ENCODE results near the gene AKR7A3. TPM values are rescaled to one million over a fixed set of nuclear protein-coding genes. Genes with fewer than 3 reads are reported as not detected.
"Not testable (repeated sequence)": the region's sequence is repeated elsewhere in the genome, so short reads cannot be mapped to it uniquely, and the experiment has no call there.

AKR7A3 gene
- total RNA-seq, result not detected
- long read RNA-seq, partial matches to known transcripts, result 0 of 1 reads
- long read RNA-seq, other reads (novel, unspliced or antisense), result 0 of 1 reads

DNA sequence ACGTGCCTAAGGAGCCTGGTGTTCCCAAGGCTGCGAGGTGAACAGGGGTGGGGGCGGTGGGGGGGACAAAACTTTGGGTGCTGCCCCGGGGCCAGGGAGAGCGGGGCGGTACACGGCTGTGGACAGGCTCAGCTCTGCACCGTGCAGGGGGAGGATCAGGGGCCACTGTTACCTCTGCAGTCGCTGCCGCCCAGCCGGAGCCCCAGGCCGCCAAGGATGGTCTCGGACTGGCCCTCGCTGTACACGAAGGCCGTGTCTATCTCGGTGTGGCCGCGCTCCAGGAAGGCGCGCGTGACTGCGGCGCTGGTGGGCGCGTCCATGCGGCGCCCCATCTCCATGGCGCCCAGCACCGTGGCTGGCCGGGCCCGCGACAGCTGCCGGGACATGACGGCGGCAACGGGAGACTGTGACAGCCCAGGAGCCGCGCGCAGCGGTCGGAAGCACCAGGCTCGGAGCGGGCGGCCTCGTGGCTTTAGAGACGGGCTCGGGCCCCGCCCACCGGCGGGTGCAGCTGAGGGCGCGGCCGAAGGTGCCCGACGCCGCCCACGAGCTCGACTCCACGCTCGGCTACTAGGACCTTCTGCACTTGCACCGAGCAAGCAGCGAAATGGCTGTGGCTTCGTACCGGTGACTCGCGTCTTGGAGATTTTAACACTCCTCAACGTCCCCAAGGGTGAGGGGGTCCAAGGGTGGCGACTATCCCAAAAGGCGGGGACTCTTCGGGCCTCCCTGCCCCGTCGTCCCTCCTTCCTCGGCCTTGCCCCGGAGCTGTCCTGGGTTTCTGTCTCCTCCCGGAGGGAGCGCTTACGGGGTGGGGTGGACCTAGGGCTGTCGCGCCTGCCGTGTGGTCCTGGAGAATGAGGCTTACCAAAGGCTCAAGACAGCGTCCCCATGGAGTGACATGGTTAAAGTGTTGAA is at the start of gene AKR7A3:
TSS of gene AKR7A3 (minus strand) at position 447 of the 918 bp plus-strand sequence. CDS start at position 386, 61 bp downstream.
- ATAC-seq (ENCODE audit: poor library complexity) (peak; percentile 92), DNase-seq (peak; percentile 74)
- intact Hi-C loops (cut with DNase I), result not testable (repeated sequence)

DNA sequence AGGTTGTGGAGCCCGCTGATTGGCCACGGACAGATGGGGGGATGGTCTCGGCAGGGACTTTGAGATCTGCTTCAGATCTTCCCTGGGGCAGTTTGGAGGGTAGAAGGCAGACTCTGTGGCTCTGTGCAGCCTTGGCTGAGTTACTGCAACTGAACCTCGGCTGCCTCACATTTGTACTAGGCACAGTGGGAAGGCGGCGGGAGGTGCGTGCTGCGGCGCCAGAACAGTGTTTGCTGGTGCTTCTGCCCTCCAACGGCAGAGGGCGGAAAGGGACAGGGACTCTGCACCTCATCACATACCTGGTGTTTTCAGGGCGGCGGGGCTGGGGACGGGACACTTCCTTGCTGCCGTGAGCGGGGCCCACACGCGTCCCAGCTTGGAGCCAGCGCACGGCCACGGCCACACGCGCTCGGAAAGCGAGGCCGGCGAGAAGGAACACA is 49.8 kb upstream of the AKR7A3 start:
- ATAC-seq (ENCODE audit: poor library complexity) (no peak), DNase-seq (peak; percentile 41)
- intact Hi-C loops (cut with DNase I), result no loop called here

DNA sequence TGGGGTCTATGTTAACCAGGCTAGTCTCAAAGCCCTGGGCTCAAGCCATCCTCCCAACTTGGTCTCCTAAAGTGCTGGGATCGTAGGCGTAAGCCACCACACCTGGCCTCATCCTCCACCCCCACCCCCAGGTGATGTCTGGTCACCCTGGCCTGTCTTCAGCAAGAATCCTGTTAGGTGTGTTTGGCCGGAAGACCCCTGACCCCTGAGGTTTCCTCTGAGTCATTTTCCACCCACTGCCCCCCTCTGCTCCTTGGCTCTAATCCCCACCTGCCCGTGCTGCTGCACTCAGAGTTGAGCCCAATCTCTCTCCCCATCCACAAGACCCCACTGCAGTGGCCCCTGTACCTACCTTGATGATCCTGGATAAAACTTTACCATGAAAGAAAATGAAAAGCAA is 48.7 kb upstream of the AKR7A3 start:
- ATAC-seq (ENCODE audit: poor library complexity), result no peak
- intact Hi-C loops (cut with DNase I), result no loop called here
- no peak for DNase-seq

DNA sequence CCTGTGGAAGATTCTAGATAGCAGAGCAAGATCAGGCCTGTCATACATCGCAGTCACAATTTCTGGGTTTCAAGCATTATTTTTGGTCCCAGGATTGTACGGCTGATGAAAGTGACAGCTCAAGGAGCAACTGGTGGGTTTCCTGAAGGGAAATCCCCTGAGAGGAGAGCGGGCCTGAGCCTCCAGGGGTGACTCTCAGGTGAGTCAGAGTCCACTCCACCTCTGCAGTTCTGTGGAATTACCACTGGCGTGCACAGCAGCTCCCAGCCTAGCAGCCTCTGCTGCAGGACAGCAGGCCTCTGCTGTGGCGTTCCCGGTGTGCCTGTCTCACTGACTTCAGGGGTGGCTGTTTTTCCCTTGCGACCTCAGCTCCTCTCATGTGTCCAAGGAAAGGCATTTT is 48.0 kb upstream of the AKR7A3 start:
- DNase-seq (peak; percentile 41), ATAC-seq (ENCODE audit: poor library complexity) (no peak)
- intact Hi-C loops (cut with DNase I), result no loop called here

DNA sequence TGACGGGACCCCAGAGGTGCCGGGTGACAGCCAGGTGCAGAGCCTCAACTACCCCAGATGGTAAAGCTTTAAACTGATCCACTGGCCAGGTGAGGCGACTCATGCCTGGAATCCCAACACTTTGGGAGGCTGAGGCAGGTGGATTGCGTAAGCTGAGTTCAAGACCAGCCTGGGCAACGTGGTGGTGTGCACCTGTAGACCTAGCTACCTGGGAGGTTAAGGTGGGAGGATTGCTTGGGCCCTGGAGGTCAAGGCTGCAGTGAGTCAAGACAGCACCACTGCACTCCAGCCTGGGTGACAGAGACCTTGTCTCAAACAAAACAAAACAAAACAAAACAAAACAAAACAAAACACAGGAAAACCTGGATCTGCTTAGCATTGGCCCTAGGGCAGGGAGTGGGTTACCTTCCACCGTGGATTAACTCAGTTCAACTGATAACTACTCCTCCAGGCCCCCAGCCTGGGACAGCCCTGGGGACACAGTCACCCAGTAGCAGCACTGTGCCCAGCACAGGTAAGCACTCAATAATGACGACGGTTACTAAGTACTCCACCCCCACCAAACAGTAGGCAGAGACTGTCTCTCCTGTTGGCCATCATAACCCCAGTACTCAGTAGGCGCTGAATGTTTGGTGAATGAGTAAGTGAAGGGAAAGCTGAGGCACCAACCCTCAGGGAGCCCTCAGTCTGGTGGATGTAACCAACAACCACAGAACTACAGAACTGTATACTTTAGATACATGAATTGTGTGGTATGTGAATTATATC is 45.2 kb upstream of the AKR7A3 start:
- intact Hi-C loops (cut with DNase I), result no loop called here
- DNase-seq (peak; percentile 30), ATAC-seq (ENCODE audit: poor library complexity) (no peak)

DNA sequence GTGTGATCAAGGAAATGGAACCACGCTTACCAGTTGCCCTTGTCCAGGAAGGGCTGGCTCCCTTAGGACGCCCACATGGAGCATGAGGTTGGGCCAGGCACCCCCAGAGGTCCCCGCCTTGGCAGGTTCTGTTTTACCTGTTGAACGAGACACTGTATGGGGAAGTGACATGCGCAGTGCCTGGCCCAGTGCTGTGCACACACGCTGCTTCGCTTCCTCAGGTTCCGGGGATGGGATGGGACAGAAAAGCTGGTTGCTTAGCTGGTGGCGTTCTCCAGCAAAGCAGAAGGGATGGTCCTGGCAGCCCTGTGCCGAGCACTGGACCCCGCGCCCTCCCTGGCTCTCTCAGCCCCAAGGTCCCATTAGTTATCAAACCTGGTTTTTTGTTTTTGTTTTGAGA is 44.3 kb upstream of the AKR7A3 start:
- intact Hi-C loops (cut with DNase I), result no loop called here

DNA sequence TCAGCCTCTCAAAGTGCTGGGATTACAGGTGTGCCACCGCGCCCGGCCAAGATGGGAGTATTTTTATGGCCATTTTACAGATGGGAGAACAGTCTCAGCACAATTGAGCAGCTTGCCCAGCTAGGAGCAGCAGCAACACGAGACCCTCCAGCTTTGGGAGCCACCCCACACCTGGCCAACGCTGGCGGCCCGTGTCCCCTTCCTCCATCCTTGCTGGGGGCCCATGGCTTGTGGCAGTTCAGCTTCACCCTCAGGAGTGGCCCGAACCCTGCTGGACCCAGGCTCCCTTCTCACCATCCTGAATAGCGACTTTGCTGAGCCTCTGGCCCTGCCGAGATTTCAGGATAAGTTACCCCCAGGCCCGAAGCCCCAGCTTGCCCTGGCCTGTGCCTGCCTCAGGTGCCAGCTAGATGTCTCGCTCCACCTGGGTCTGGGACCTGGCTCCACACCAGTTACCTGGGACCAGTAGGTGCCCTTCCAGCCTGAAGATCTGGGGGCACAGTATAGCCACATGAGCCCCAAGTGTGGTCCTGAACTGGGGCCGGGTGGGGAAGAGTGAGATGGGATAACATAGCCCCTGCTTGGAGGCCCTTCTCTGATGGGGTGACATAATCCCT is 42.8 kb upstream of the AKR7A3 start:
- ATAC-seq (ENCODE audit: poor library complexity) (no peak), DNase-seq (no peak)
- intact Hi-C loops (cut with DNase I), result no loop called here

More for the DNA sequence above, 44.3 kb upstream of the AKR7A3 start:
- ATAC-seq (ENCODE audit: poor library complexity) (no peak), DNase-seq (peak; percentile 38)

DNA sequence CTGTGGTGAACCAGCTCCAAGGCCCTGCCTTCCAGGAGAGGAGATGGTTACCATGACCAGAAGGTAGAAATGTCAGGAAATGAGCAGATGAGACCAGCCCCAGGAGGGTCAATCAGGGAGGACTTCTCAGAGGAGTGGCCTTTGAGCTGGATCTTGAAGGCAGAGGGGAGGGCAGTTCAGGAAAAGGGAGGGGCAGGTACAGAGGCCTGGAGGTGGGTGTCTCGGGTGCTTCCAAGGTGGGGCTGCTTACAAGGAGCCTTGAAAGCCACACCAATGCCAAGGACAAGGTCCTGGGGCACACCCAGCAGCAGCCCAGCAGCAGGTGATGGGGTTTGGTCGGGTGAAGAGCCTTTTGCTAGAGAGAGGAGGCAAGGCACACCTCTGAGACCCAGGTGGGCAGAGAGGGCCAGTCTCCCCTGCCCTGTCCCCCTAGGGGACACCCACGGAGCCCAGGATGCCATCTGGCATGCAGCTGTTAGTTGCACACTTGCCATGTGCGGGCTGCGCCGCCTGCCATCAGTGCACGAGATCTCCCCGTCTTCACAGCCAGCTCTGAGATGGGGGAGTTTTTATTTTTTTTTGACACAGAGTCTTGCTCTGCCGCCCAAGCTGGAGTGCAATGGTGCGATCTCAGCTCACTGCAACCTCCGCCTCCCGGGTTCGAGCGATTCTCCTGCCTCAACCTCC is 42.0 kb upstream of the AKR7A3 start:
- no peak for DNase-seq
- intact Hi-C loops (cut with DNase I), result no loop called here
- ATAC-seq (ENCODE audit: poor library complexity), result no peak

DNA sequence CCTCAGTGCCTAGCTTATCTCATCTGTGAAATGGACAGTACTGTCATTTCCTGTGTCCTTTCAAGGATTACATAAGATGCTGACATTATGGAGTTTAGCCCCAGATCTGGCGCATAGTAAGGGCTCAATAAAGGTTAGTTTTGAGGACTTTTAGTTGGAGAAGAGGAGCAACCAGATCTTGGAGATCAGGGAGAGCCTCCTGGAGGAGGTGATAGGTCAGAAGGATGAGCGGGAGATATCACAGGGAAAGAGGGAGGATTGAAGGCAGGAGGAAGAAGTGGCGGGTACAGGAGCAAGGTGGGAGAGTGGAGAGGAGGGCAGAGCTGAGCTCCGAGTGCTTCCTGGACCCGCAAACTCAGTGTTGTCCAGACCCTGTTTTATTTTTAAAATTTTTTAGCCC is 41.0 kb upstream of the AKR7A3 start:
- DNase-seq (no peak), ATAC-seq (ENCODE audit: poor library complexity) (no peak)
- intact Hi-C loops (cut with DNase I), result no loop called here

DNA sequence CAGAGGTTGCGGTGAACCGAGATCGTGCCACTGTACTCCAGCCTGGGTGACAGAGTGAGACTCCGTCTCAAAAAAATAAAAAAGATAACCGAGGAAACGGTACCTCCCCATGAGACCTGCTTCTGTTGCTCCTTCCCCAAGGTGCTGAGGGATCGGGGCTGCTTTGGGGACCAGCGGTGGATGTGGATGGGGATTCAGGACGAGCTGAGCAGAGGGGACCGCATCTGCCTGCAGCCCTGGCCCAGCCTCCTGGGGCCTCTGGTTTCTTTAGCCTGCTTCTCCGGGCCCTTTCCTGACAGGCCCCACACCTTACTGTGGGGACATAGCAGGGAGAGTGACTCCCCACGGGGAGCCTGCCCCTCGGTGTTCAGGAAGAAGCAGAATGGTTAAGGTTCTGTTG is 40.6 kb upstream of the AKR7A3 start:
- ATAC-seq (ENCODE audit: poor library complexity) (no peak), DNase-seq (peak; percentile 22)
- intact Hi-C loops (cut with DNase I), result no loop called here

DNA sequence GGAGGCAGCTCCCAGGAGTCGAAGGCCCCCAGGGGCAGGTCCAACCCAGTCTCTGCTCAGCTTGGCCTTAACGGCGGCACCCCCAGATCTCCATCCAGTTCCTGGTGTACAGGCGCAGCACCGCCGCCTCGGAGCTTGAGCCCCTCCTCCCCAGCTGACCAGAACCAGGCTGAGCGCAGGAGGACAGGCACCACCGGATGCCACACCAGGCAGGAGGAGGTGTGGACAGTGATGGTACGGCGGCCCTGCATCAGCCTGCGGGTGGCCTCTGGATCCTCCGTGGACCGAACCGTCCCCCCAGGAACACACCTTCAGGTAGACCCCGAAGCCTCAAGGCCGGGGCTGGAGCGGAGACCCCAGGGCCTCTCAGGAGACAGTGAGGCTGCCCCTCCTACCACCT is 39.9 kb upstream of the AKR7A3 start:
- DNase-seq (peak; percentile 27), ATAC-seq (ENCODE audit: poor library complexity) (no peak)
- intact Hi-C loops (cut with DNase I), result no loop called here

DNA sequence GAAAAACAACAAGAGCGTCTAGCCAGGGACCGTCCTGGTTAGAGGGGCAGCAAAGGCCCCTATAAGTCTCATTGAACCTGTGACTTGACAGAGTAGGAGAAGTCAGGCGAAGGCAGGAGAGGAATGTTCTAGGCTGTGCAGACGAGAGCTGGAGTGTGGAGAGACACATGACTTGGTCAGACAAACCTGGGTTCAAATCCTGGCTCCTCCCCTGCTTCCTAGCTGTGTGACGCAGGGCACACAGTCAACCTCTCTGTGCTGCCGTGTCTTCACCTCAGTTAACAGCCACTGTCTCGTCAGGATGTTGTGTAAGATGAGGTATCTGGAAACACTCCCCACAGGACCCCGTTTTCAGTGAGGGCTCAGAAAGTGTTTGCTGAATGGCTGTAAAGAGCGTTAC is 39.2 kb upstream of the AKR7A3 start:
- ATAC-seq (ENCODE audit: poor library complexity), result no peak
- intact Hi-C loops (cut with DNase I), result no loop called here
- DNase-seq, result no peak

DNA sequence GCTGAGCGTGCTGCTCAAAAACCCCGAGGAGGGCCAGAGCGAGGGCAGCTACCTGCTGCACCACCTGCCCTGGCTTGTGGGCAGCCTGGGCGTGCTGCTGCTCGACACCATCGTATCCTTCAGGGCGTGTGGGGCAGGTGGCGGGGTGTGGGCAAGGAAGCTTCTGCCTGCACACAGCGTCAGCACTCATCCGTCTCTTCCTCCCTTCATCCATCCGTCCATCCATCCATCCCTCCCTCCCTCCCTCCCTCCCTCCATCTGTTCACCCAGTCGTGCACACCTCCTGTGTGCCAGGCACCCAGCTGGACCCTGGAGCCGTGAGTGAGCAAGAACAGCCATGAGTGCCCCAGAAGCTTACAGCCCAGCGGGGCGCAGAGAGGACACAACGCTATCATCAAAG is 38.7 kb upstream of the AKR7A3 start:
- DNase-seq, result peak; percentile 22
- ATAC-seq (ENCODE audit: poor library complexity), result no peak
- intact Hi-C loops (cut with DNase I), result no loop called here

DNA sequence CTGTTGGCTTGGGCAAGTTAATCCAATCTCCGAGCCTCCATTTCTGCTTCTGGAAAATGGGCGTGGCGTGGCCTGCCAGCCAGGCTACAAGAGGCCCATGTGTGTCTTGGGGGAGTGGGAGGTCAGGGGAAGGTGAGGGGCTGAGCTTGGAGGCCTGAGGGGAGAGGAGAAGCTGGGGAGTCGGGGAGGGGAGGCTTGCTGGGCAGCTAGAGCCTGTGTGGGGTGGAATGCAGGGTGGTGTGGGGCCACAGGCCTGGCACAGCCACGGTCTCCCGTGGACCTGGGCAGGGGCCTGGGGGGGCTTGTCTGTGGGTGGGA is 38.1 kb upstream of the AKR7A3 start:
- DNase-seq (no peak), ATAC-seq (ENCODE audit: poor library complexity) (no peak)
- intact Hi-C loops (cut with DNase I), result no loop called here

DNA sequence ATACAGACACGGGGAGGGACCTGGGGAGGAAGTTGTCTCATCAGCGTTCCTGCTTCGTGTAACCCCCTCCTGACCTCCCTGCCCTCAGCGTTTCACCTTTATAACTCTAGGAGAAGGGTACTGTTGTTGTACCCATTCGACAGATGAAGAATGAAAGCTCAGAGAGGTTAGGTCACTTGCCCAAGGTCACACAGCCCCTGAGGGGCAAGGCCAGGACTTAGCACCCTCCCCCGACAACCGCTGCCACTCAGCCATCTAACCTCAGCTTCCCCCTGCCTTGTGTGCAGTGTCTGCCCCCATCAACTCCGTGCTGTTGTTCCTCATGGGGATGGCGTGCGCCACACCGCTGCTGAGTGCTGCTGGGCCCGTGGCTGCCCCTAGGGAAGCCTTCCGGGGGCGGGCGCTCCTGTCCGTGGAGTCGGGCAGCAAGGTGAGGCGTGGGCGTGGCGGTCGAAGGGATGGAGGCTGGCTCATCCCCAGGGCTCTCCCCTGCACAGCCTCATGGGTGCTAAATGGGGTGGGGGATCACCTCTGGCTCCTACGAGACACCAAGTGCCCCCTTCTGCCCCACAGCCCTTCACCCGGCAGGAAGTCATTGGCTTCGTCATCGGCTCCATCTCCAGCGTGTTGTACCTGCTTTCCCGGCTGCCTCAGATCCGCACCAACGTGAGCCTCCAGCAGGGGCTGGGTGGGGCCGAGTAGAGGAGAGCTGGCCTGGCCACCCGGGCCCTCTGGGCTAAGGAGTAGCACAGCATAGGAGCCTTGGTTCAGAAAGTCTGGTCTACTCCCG is 37.6 kb upstream of the AKR7A3 start:
- DNase-seq, result peak; percentile 33
- no peak for ATAC-seq (ENCODE audit: poor library complexity)
- intact Hi-C loops (cut with DNase I), result no loop called here

DNA sequence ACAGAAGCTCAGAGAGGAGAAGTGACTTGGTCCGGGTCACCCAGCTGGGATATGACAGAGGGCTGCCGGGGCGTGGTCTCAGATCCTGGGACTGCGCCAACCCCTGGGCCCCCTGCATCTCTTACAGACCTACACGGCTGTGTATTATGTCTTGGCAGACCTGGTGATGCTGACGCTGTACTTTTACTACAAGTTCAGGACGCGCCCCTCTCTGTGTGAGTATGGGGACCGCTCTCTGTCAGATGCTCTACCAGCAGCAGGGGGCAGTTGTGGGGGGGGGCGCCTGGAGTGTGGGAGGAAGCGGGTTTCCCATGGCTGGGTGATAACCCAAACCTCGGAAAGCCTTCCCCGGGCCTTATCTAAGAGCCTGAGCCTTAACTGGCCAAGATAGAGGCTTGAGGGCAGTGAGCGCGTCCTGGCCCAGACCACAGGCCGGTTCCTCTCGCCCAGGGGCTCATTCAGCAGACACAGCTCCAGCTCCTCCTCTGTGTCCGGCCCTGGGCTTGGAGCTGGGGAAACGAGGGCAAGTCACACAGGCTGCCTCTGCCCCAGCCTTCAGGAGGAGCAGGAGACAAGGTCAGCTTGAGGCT is 36.9 kb upstream of the AKR7A3 start:
- peak; percentile 32 for DNase-seq
- no peak for ATAC-seq (ENCODE audit: poor library complexity)
- intact Hi-C loops (cut with DNase I), result no loop called here

DNA sequence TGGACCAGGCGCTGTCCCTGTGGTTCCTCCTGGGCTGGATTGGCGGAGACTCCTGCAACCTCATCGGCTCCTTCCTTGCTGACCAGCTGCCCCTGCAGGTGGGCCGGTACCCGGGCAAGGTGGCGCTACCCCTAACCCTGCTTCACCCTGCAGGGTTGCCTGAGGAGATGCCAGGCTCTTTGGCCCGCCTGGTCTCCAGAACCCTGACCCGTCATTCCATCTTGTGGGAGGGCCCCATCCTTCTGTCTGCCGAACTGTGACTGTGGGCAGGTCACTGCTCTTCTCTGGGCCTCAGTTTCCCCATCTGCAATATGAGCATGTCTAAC is 36.1 kb upstream of the AKR7A3 start:
- intact Hi-C loops (cut with DNase I), result no loop called here
- no peak for DNase-seq
- ATAC-seq (ENCODE audit: poor library complexity), result no peak
